Activated T-cell treated with anti-CD3 and anti-CD28 coated beads, Interleukin-2, amount 50 U/mL, for 24 hours (primary cell): ENCODE data around the gene ARHGEF17.
"Not testable (repeated sequence)": the region's sequence is repeated elsewhere in the genome, so short reads cannot be mapped to it uniquely, and the experiment has no call there.

Experiments
- DNase-seq: peaks from one replicate; pipeline ENCODE4 v3.0.0-alpha.2; 2020
- H3K27ac Mint-ChIP-seq: 2 replicates; pipeline ENCODE4 v1.8.0; 2020; ENCODE audit warnings: mild to moderate bottlenecking, mixed read lengths
- H3K27me3 Mint-ChIP-seq: 2 replicates; pipeline ENCODE4 v1.8.0; 2020; ENCODE audit warnings: mixed read lengths
- H3K36me3 Mint-ChIP-seq: 2 replicates; pipeline ENCODE4 v1.8.0; 2020; ENCODE audit warnings: low read depth, mixed read lengths
- H3K4me1 Mint-ChIP-seq: 2 replicates; pipeline ENCODE4 v1.8.0; 2020; ENCODE audit warnings: low read depth, mixed read lengths
- H3K4me3 Mint-ChIP-seq: 2 replicates; pipeline ENCODE4 v1.8.0; 2020; ENCODE audit warnings: mild to moderate bottlenecking, moderate library complexity, mixed read lengths
- H3K9me3 Mint-ChIP-seq: 2 replicates; pipeline ENCODE4 v1.8.0; 2020; ENCODE audit warnings: mixed read lengths

Gene ARHGEF17

GRCh38 chr11:73270016-73270854 lies 37.8 kb upstream of the ARHGEF17 start:
- DNase-seq = peak; percentile 17
- H3K9me3 Mint-ChIP-seq = no peaks in the 10 kb centered on the region
- no peak overlapping the region for H3K27ac Mint-ChIP-seq
- no peaks in the 10 kb centered on the region for H3K4me1 Mint-ChIP-seq
- H3K4me3 Mint-ChIP-seq = no peak overlapping the region
- peaks cover 1% of the 10 kb centered on the region for H3K27me3 Mint-ChIP-seq
- no peaks in the 10 kb centered on the region for H3K36me3 Mint-ChIP-seq

GRCh38 chr11:73270855-73271477 lies 37.1 kb upstream of the ARHGEF17 start:
- DNase-seq = peak; percentile 11

GRCh38 chr11:73271478-73271865 lies 36.6 kb upstream of the ARHGEF17 start:
- not testable (repeated sequence) for H3K36me3 Mint-ChIP-seq, H3K4me1 Mint-ChIP-seq, H3K4me3 Mint-ChIP-seq, H3K27ac Mint-ChIP-seq, DNase-seq, H3K9me3 Mint-ChIP-seq, H3K27me3 Mint-ChIP-seq

More at GRCh38 chr11:73270855-73271477, 37.1 kb upstream of the ARHGEF17 start:
- Mint-ChIP-seq H3K27me3 (no peaks in the 10 kb centered on the region), H3K9me3 (no peaks in the 10 kb centered on the region), H3K27ac (no peak overlapping the region), H3K4me1 (no peaks in the 10 kb centered on the region), H3K36me3 (no peaks in the 10 kb centered on the region), H3K4me3 (no peak overlapping the region)

- H3K9me3 Mint-ChIP-seq = no peaks in the 10 kb centered on the region
- no peaks in the 10 kb centered on the region for H3K36me3 Mint-ChIP-seq
- no peaks in the 10 kb centered on the region for H3K27me3 Mint-ChIP-seq
- peak; percentile 19 for DNase-seq
- no peak within 1 kb of the TSS for H3K4me3 Mint-ChIP-seq
- no peak within 1 kb of the TSS for H3K27ac Mint-ChIP-seq
- H3K4me1 Mint-ChIP-seq = no peaks in the 10 kb centered on the region
Measured at GRCh38 chr11:73271936-73272679, 36.0 kb upstream of the ARHGEF17 start, which contains the start of gene P2RY6. TSS of gene P2RY6 (plus strand) at chr11:73272338. CDS start at chr11:73296519, 24,181 bp downstream.

- H3K4me1 Mint-ChIP-seq = no peaks in the 10 kb centered on the region
- DNase-seq = no peak
- no peak overlapping the region for H3K27ac Mint-ChIP-seq
- H3K27me3 Mint-ChIP-seq = no peaks in the 10 kb centered on the region
- no peaks in the 10 kb centered on the region for H3K36me3 Mint-ChIP-seq
- no peaks in the 10 kb centered on the region for H3K9me3 Mint-ChIP-seq
- H3K4me3 Mint-ChIP-seq = no peak overlapping the region
Measured at GRCh38 chr11:73272680-73273038, 35.4 kb upstream of the ARHGEF17 start.

GRCh38 chr11:73273222-73273895 lies 34.7 kb upstream of the ARHGEF17 start:
- Mint-ChIP-seq H3K27me3 (no peaks in the 10 kb centered on the region), H3K9me3 (no peaks in the 10 kb centered on the region), H3K27ac (no peak overlapping the region)

GRCh38 chr11:73274191-73274590 lies 33.9 kb upstream of the ARHGEF17 start:
- not testable (repeated sequence) for H3K4me3 Mint-ChIP-seq, DNase-seq, H3K27me3 Mint-ChIP-seq, H3K4me1 Mint-ChIP-seq, H3K9me3 Mint-ChIP-seq, H3K36me3 Mint-ChIP-seq, H3K27ac Mint-ChIP-seq

More at GRCh38 chr11:73273222-73273895, 34.7 kb upstream of the ARHGEF17 start:
- Mint-ChIP-seq H3K36me3 (no peaks in the 10 kb centered on the region), H3K4me1 (no peaks in the 10 kb centered on the region), H3K4me3 (no peak overlapping the region)
- no peak for DNase-seq

- no peaks in the 10 kb centered on the region for H3K9me3 Mint-ChIP-seq
- no peaks in the 10 kb centered on the region for H3K27me3 Mint-ChIP-seq
- H3K4me1 Mint-ChIP-seq = no peaks in the 10 kb centered on the region
- H3K36me3 Mint-ChIP-seq = no peaks in the 10 kb centered on the region
- no peak for DNase-seq
- H3K27ac Mint-ChIP-seq = no peak overlapping the region
- H3K4me3 Mint-ChIP-seq = no peak overlapping the region
Measured at GRCh38 chr11:73274722-73275380, 33.2 kb upstream of the ARHGEF17 start.

- Mint-ChIP-seq H3K4me3 (no peak overlapping the region), H3K9me3 (no peaks in the 10 kb centered on the region), H3K4me1 (no peaks in the 10 kb centered on the region), H3K36me3 (no peaks in the 10 kb centered on the region), H3K27me3 (no peaks in the 10 kb centered on the region), H3K27ac (no peak overlapping the region)
- DNase-seq = no peak
Measured at GRCh38 chr11:73275381-73275750, 32.7 kb upstream of the ARHGEF17 start.

GRCh38 chr11:73277467-73277866 lies 30.6 kb upstream of the ARHGEF17 start:
- DNase-seq = no peak
- H3K27ac Mint-ChIP-seq = no peak overlapping the region
- no peaks in the 10 kb centered on the region for H3K4me1 Mint-ChIP-seq
- no peaks in the 10 kb centered on the region for H3K36me3 Mint-ChIP-seq
- no peaks in the 10 kb centered on the region for H3K27me3 Mint-ChIP-seq
- no peaks in the 10 kb centered on the region for H3K9me3 Mint-ChIP-seq
- H3K4me3 Mint-ChIP-seq = no peak overlapping the region

- Mint-ChIP-seq H3K36me3 (no peaks in the 10 kb centered on the region), H3K4me1 (no peaks in the 10 kb centered on the region), H3K4me3 (no peak overlapping the region), H3K27me3 (no peaks in the 10 kb centered on the region), H3K27ac (no peak overlapping the region), H3K9me3 (no peaks in the 10 kb centered on the region)
- no peak for DNase-seq
Measured at GRCh38 chr11:73280626-73281025, 27.4 kb upstream of the ARHGEF17 start.

GRCh38 chr11:73281201-73281741 lies 26.8 kb upstream of the ARHGEF17 start:
- no peaks in the 10 kb centered on the region for H3K36me3 Mint-ChIP-seq
- no peaks in the 10 kb centered on the region for H3K27me3 Mint-ChIP-seq
- no peak overlapping the region for H3K27ac Mint-ChIP-seq
- H3K9me3 Mint-ChIP-seq = no peaks in the 10 kb centered on the region
- H3K4me1 Mint-ChIP-seq = no peaks in the 10 kb centered on the region
- no peak overlapping the region for H3K4me3 Mint-ChIP-seq
- no peak for DNase-seq

GRCh38 chr11:73281796-73282660 lies 26.0 kb upstream of the ARHGEF17 start:
- no peak overlapping the region for H3K27ac Mint-ChIP-seq
- no peaks in the 10 kb centered on the region for H3K27me3 Mint-ChIP-seq
- H3K4me3 Mint-ChIP-seq = no peak overlapping the region
- no peak for DNase-seq
- H3K4me1 Mint-ChIP-seq = no peaks in the 10 kb centered on the region
- no peaks in the 10 kb centered on the region for H3K36me3 Mint-ChIP-seq
- H3K9me3 Mint-ChIP-seq = no peaks in the 10 kb centered on the region
